Smooth muscle cell (in vitro differentiated cells): Measurements from ENCODE around the gene ATP8A1. TPM values are rescaled to one million over a fixed set of nuclear protein-coding genes. Genes with fewer than 3 reads are reported as not detected.

Experiments used
- DNase-seq: peaks from one replicate; lab custom pipeline; 2025; ENCODE audit not compliant: unreplicated experiment; lab: John Stamatoyannopoulos, UW
- H2AFZ ChIP-seq: fragments of 200-600 bp; sonication (generic); 2 replicates; pipeline ENCODE4 v1.6.0; 2016; ENCODE audit warnings: antibody characterized with exemption, low read depth, mild to moderate bottlenecking
- H3F3A ChIP-seq: fragments of 200-600 bp; sonication (generic); 2 replicates; pipeline ENCODE4 v1.6.0; 2017; ENCODE audit warnings: antibody characterized with exemption, low read depth
- H3K27ac ChIP-seq: fragments of 200-600 bp; sonication (generic); 2 replicates; pipeline ENCODE4 v1.5.1; 2016; ENCODE audit warnings: low read depth, mild to moderate bottlenecking
- H3K27me3 ChIP-seq: fragments of 200-600 bp; sonication (generic); 2 replicates; pipeline ENCODE4 v1.6.1; 2016; ENCODE audit warnings: low read depth, mild to moderate bottlenecking
- H3K36me3 ChIP-seq: fragments of 200-600 bp; sonication (generic); 2 replicates; pipeline ENCODE4 v1.5.1; 2016; ENCODE audit warnings: low read depth
- H3K4me1 ChIP-seq: fragments of 200-600 bp; sonication (generic); 2 replicates; pipeline ENCODE4 v1.5.1; 2016; ENCODE audit warnings: low read depth
- H3K4me2 ChIP-seq: fragments of 200-600 bp; sonication (generic); 2 replicates; pipeline ENCODE4 v1.6.0; 2016; ENCODE audit warnings: mild to moderate bottlenecking
- H3K4me3 ChIP-seq: fragments of 200-600 bp; sonication (generic); 2 replicates; pipeline ENCODE4 v1.5.1; 2016; ENCODE audit warnings: mild to moderate bottlenecking
- H3K79me2 ChIP-seq: fragments of 200-600 bp; sonication (generic); 2 replicates; pipeline ENCODE4 v1.6.0; 2016; ENCODE audit warnings: low read depth, mild to moderate bottlenecking
- H3K9ac ChIP-seq: fragments of 200-600 bp; sonication (generic); 2 replicates; pipeline ENCODE4 v1.6.0; 2016; ENCODE audit warnings: low read depth
- H3K9me3 ChIP-seq: fragments of 200-600 bp; sonication (generic); replicated peaks from 2 replicates; pipeline ENCODE4 v1.5.1; 2016; ENCODE audit warnings: low read depth
- H4K20me1 ChIP-seq: fragments of 200-600 bp; sonication (generic); 2 replicates; pipeline ENCODE4 v1.6.0; 2016; ENCODE audit warnings: low read depth
- WGBS: methylation state at CpG from one replicate; pipeline ENCODE4 v1.1.7; 2016; ENCODE audit warnings: low lambda C conversion rate; 5-methylcytosine and 5-hydroxymethylcytosine counted together
- polyA plus RNA-seq: library from polyadenylated mRNA; unstranded; fragments of >200 nt; fragmentation: Nextera tagmentation; extraction: Ambion mirVana; gene quantifications from 2 replicates; pipeline ENCODE4 v1.2.1, GENCODE V29; 2016
- total RNA-seq: library from RNA; depleted of rRNA; stranded (reverse); fragments of >200 nt; gene quantifications from 2 replicates; pipeline ENCODE4 v1.2.3, GENCODE V29; 2014
- TF ChIP-seq, protein P1 (sequence below): fragments of 200-600 bp; sonication (generic); IDR thresholded peaks from 2 replicates; pipeline ENCODE4 v1.5.1; 2017; ENCODE audit warnings: borderline replicate concordance, mild to moderate bottlenecking, antibody characterized with exemption; ENCODE audit not compliant: insufficient read depth, poor library complexity, severe bottlenecking

ATP8A1 gene
- total and polyA plus RNA-seq, 2 experiments from 2014 or later: 1.8 TPM; not detected in 1

DNA sequence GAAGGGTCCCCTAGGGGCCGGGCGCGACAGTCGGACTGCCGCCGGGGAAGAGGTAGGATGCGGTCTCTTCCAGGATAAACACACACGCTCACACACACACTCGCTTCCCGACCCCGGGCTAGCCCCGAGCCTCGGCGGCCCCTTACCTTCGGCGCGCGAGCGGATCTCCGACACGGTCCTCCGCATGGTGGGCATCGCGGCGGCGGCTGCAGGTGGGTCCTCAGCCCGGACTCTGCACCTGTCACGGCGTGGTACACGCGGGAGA is 294 bp downstream of the ATP8A1 start:
- TF ChIP-seq, protein P1, sequence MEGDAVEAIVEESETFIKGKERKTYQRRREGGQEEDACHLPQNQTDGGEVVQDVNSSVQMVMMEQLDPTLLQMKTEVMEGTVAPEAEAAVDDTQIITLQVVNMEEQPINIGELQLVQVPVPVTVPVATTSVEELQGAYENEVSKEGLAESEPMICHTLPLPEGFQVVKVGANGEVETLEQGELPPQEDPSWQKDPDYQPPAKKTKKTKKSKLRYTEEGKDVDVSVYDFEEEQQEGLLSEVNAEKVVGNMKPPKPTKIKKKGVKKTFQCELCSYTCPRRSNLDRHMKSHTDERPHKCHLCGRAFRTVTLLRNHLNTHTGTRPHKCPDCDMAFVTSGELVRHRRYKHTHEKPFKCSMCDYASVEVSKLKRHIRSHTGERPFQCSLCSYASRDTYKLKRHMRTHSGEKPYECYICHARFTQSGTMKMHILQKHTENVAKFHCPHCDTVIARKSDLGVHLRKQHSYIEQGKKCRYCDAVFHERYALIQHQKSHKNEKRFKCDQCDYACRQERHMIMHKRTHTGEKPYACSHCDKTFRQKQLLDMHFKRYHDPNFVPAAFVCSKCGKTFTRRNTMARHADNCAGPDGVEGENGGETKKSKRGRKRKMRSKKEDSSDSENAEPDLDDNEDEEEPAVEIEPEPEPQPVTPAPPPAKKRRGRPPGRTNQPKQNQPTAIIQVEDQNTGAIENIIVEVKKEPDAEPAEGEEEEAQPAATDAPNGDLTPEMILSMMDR: no peak
- H3K4me2 ChIP-seq: peak overlapping the region; percentile 99
- H3K9ac ChIP-seq: no peak overlapping the region
- H3F3A ChIP-seq: peaks cover 12% of the 10 kb centered on the region
- no peak overlapping the region for H3K27ac ChIP-seq
- H4K20me1 ChIP-seq: no peaks in the 10 kb centered on the region
- WGBS: under 1% methylated on average over 31 of the region's 31 CpGs
- H3K9me3 ChIP-seq: no peaks in the 10 kb centered on the region
- no peaks in the 10 kb centered on the region for H3K27me3 ChIP-seq
- H3K4me3 ChIP-seq: peak overlapping the region; percentile 82
- peak overlapping the region; percentile 65 for H2AFZ ChIP-seq
- H3K36me3 ChIP-seq: no peaks in the 10 kb centered on the region
- DNase-seq: no peak
- peaks cover 8% of the 10 kb centered on the region for H3K4me1 ChIP-seq
- H3K79me2 ChIP-seq: no peaks in the 10 kb centered on the region

DNA sequence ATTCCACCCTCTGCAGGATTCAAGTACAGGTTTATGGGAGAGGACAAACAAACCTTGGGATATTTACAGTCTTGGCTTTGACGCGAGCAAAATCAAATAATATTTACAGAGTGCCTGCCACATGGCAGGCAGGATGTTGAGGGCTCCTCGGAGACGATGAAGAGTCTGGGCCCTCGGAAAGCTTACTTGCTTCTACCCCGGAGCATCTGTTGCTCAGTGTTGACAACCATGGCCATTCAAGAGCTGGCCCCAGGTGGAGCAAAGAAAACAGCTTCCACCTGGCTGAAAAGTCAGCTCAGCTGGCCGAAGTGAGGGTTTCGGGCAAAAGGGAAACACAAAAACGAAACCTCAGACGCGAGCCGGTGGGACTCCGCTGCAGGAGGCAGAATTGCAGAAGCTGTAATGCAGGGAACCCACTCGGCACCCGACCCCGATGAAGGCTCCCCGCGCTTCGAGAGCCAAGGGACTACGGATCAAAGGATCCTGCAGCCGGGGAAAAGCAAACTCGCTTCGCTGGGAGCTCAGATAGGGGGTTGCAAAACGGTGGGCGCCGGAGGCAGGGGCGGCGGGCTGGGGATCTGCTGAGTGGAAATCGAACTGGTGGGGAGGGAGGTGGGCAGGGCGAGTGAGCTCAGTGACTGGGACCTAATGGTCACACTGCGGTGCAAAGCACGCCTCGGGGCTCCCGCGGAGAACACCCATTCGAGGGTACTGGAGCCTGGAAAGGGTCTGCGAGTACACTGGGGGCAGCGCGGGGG is 805 bp downstream of the ATP8A1 start:
- Histone ChIP-seq H2AFZ (peak overlapping the region; percentile 65), H3K9me3 (no peaks in the 10 kb centered on the region), H3K9ac (no peak overlapping the region), H3K4me2 (peak overlapping the region; percentile 99), H3K27ac (no peak overlapping the region), H4K20me1 (no peaks in the 10 kb centered on the region), H3K27me3 (no peaks in the 10 kb centered on the region), H3K36me3 (no peaks in the 10 kb centered on the region), H3K4me1 (peaks cover 8% of the 10 kb centered on the region), H3K4me3 (peak overlapping the region; percentile 82), H3F3A (peaks cover 12% of the 10 kb centered on the region), H3K79me2 (no peaks in the 10 kb centered on the region)
- TF ChIP-seq, protein P1: no peak
- no peak for DNase-seq
- WGBS: 2% methylated on average over 37 of the region's 39 CpGs

DNA sequence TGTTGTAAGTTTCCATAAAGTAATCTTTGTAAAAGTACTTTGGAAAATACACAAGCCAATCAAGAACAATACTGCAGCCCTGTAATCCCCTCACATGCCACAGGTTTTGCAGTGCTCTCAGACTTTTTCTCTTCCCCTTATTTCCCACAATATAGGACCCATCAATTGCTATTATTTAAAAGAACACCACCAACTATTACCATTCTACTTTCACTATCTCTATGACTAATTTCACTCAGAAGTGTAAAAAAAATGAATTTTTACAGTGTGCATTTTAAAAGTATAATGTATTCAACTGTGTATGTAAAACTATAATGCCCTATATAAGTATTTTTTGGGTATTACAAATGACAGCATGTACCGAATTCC is 1.7 kb downstream of the ATP8A1 start:
- Histone ChIP-seq H3K4me1 (peaks cover 8% of the 10 kb centered on the region), H3K27ac (no peak overlapping the region), H3K9ac (no peak overlapping the region), H3K4me2 (no peak overlapping the region), H3K79me2 (no peaks in the 10 kb centered on the region), H3K9me3 (no peaks in the 10 kb centered on the region), H2AFZ (no peak overlapping the region), H4K20me1 (no peaks in the 10 kb centered on the region), H3K4me3 (peak overlapping the region; percentile 82), H3K36me3 (no peaks in the 10 kb centered on the region), H3K27me3 (no peaks in the 10 kb centered on the region), H3F3A (peaks cover 12% of the 10 kb centered on the region)
- 96% methylated on average over 1 of the region's 1 CpG for WGBS
- TF ChIP-seq, protein P1: no peak
- DNase-seq: no peak
